C4-2B (cell line): ENCODE data around the gene E4F1.

Experiments
- H3K27ac ChIP-seq: fragments of 450-650 bp; 2 replicates; pipeline ENCODE4 v1.5.1; 2017
- CTCF ChIP-seq: fragments of 450-650 bp; conservative IDR thresholded peaks from 2 replicates; pipeline ENCODE4 v1.5.1; 2017; ENCODE audit warnings: mild to moderate bottlenecking
- ZFX ChIP-seq: fragments of 450-650 bp; IDR thresholded peaks from 2 replicates; pipeline ENCODE4 v1.6.1; 2017

The E4F1 gene

GRCh38 chr16:2260250-2260649 is 36.9 kb downstream of the E4F1 start:
- H3K27ac ChIP-seq: peak overlapping the region; percentile 29; the same call in 1 of the 2 replicates
- TF ChIP-seq ZFX: no peak
- no peak for TF ChIP-seq CTCF

- H3K27ac ChIP-seq: peak overlapping the region; percentile 0; the same call in 1 of the 2 replicates
Observed at GRCh38 chr16:2263026-2263425, 39.6 kb downstream of the E4F1 start.

- peak overlapping the region; percentile 98 for H3K27ac ChIP-seq
Observed at GRCh38 chr16:2266887-2267286, 43.5 kb downstream of the E4F1 start.

GRCh38 chr16:2267505-2267912 is 44.1 kb downstream of the E4F1 start:
- H3K27ac ChIP-seq: peak overlapping the region; percentile 98
- TF ChIP-seq ZFX: peak; percentile 75

- TF ChIP-seq ZFX (0 out of 2 replicates have a peak, but pooled peaks have one; percentile 24), CTCF (no peak)
- peak within 1 kb of the TSS; percentile 98 for H3K27ac ChIP-seq
Observed at GRCh38 chr16:2267913-2268666, 44.7 kb downstream of the E4F1 start, which contains the start of gene RNPS1. TSS of gene RNPS1 (minus strand) at chr16:2268126. CDS start at chr16:2264643, 3,483 bp downstream.

- TF ChIP-seq CTCF: no peak
- TF ChIP-seq ZFX: no peak
- H3K27ac ChIP-seq: peak overlapping the region; percentile 98; the same call in 1 of the 2 replicates
Observed at GRCh38 chr16:2270070-2270462, 46.7 kb downstream of the E4F1 start.

GRCh38 chr16:2270588-2271470 is 47.4 kb downstream of the E4F1 start:
- TF ChIP-seq ZFX (no peak), CTCF (no peak)
- no peak overlapping the region; the same call in 1 of the 2 replicates for H3K27ac ChIP-seq

GRCh38 chr16:2271848-2272461 is 48.6 kb downstream of the E4F1 start:
- no peak overlapping the region for H3K27ac ChIP-seq
- TF ChIP-seq ZFX: no peak
- TF ChIP-seq CTCF: no peak
